ENCODE results near the gene SQSTM1. TPM values are rescaled to one million over a fixed set of nuclear protein-coding genes. Genes with fewer than 3 reads are reported as not detected.
"Not testable (repeated sequence)": the region's sequence is repeated elsewhere in the genome, so short reads cannot be mapped to it uniquely, and the experiment has no call there.

Gene SQSTM1
- total and polyA plus RNA-seq, 5 donors from 2014 or later, result 219 to 615 (median 240) TPM

DNA sequence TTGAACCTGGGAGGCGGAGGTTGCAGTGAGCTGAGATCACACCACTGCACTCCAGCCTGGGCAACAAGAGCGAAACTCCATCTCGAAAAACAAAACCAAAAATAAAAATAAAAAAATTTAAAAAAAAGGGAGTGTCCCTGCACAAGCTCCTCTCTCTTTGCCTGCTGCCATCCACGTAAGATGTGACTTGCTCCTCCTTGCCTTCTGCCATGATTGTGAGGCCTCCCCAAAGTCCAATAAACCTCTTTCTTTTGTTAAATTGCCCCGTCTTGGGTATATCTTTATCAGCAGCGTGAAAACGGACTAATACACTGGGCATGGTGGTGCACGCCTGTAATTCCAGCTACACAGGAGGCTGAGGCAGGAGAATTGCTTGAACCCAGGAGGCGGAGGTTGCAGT lies 31.4 kb upstream of the SQSTM1 start:
- H3K4me1 ChIP-seq (ENCODE audit: control insufficient read depth, insufficient read depth, low read length, poor library complexity, severe bottlenecking), result peaks cover 11% of the 10 kb centered on the region
- not testable (repeated sequence) for H3K4me3 ChIP-seq (ENCODE audit: low read depth, low read length); ATAC-seq (ENCODE audit: low read depth in 2 of 2); H3K27me3 ChIP-seq (ENCODE audit: control insufficient read depth, insufficient read depth, low read length); H3K9me3 ChIP-seq (ENCODE audit: control insufficient read depth in 2 of 2, low read length in 2 of 2); H3K36me3 Mint-ChIP-seq; H3K27ac ChIP-seq (ENCODE audit: insufficient read depth, low read length, poor library complexity, severe bottlenecking); H3K36me3 ChIP-seq (ENCODE audit: control insufficient read depth, insufficient read depth, low read length); H3K9me3 Mint-ChIP-seq; H3K27me3 Mint-ChIP-seq; DNase-seq; H3K4me3 Mint-ChIP-seq
- Mint-ChIP-seq H3K27ac (peak overlapping the region in 1 of 3 donors; percentile 95), H3K4me1 (peaks cover 0 to 19% (median 12%) of the 10 kb centered on the region in 4 donors)

DNA sequence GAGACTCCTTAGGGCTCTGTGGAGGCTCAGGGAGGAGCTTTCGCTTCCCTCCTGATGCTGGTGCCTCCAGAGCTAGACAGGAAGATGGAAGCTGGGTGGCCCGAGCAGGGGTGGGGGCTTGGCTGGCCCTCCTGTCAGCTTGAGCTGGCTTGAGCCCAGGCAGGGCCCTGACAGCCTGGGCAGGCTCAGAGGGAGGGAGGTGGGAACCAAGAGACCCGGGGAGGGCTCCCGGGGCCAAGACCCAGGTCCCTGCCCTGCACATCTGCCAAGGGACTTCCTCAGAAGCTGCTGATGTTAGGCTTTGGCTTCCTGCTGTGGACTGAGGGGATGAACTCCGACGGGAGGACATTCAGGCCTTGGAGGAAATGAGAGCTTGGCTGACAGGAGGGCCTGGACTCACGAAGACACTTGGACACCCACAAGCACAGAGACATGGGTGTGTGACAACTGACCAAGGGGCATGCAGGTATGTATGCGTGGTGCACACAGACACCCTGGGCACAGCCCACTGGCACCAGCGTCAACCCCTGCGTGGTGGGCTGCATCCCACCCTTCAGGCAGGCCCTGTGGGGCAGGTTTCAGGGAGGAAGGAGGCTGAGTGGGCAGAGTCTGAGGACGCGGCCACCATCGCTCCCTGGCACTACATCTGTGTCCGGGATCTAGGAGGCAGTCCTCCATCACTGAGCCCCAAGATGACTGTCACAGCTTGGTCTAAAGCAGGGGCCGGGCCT lies 28.7 kb upstream of the SQSTM1 start:
- peak overlapping the region in 2 of 4 donors; percentile 63 to 69 for H3K4me3 Mint-ChIP-seq
- Histone ChIP-seq H3K4me3 (ENCODE audit: low read depth, low read length) (no peak overlapping the region), H3K4me1 (ENCODE audit: control insufficient read depth, insufficient read depth, low read length, poor library complexity, severe bottlenecking) (peaks cover 30% of the 10 kb centered on the region), H3K9me3 (ENCODE audit: control insufficient read depth in 2 of 2, low read length in 2 of 2) (no peaks in the 10 kb centered on the region), H3K36me3 (ENCODE audit: control insufficient read depth, insufficient read depth, low read length) (no peaks in the 10 kb centered on the region), H3K27me3 (ENCODE audit: control insufficient read depth, insufficient read depth, low read length) (no peaks in the 10 kb centered on the region), H3K27ac (ENCODE audit: insufficient read depth, low read length, poor library complexity, severe bottlenecking) (no peak overlapping the region)
- H3K9me3 Mint-ChIP-seq, result peaks cover 0 to 2% (median 0%) of the 10 kb centered on the region in 7 donors
- no peaks in the 10 kb centered on the region for H3K27me3 Mint-ChIP-seq
- H3K36me3 Mint-ChIP-seq, result peaks cover 4% of the 10 kb centered on the region
- DNase-seq (no peak), ATAC-seq (ENCODE audit: low read depth in 2 of 2) (no peak)
- H3K4me1 Mint-ChIP-seq, result peaks cover 0 to 33% (median 13%) of the 10 kb centered on the region in 4 donors
- H3K27ac Mint-ChIP-seq, result peak overlapping the region in 2 of 3 donors; percentile 26 to 65

- Mint-ChIP-seq H3K27ac (peak overlapping the region; percentile 73 to 86 (median 75)), H3K4me1 (peaks cover 0 to 38% (median 15%) of the 10 kb centered on the region in 4 donors), H3K27me3 (no peaks in the 10 kb centered on the region), H3K9me3 (peaks cover 0 to 2% (median 0%) of the 10 kb centered on the region in 7 donors), H3K36me3 (peaks cover 9% of the 10 kb centered on the region), H3K4me3 (peak overlapping the region; percentile 36 to 86 (median 74))
- DNase-seq, result no peak
- Histone ChIP-seq H3K27me3 (ENCODE audit: control insufficient read depth, insufficient read depth, low read length) (no peaks in the 10 kb centered on the region), H3K4me3 (ENCODE audit: low read depth, low read length) (no peak overlapping the region), H3K9me3 (ENCODE audit: control insufficient read depth in 2 of 2, low read length in 2 of 2) (no peaks in the 10 kb centered on the region), H3K36me3 (ENCODE audit: control insufficient read depth, insufficient read depth, low read length) (no peaks in the 10 kb centered on the region), H3K27ac (ENCODE audit: insufficient read depth, low read length, poor library complexity, severe bottlenecking) (no peak overlapping the region), H3K4me1 (ENCODE audit: control insufficient read depth, insufficient read depth, low read length, poor library complexity, severe bottlenecking) (peaks cover 30% of the 10 kb centered on the region)
- ATAC-seq (ENCODE audit: low read depth in 2 of 2), result no peak
Observed at GRCh38 chr5:179792612-179793467, 27.9 kb upstream of the SQSTM1 start.

GRCh38 chr5:179793468-179794139 lies 27.1 kb upstream of the SQSTM1 start, which contains the start of gene LTC4S:
TSS of gene LTC4S (plus strand) at chr5:179793986. CDS start at chr5:179794081, 95 bp downstream.
- H3K4me1 Mint-ChIP-seq, result peaks cover 0 to 38% (median 13%) of the 10 kb centered on the region in 4 donors
- peaks cover 3% of the 10 kb centered on the region for H3K36me3 ChIP-seq (ENCODE audit: control insufficient read depth, insufficient read depth, low read length)
- H3K4me1 ChIP-seq (ENCODE audit: control insufficient read depth, insufficient read depth, low read length, poor library complexity, severe bottlenecking), result peaks cover 30% of the 10 kb centered on the region
- DNase-seq (peak in 2 of 3 donors; percentile 38 to 79), ATAC-seq (ENCODE audit: low read depth in 2 of 2) (peak; percentile 54 to 65)
- H3K9me3 Mint-ChIP-seq, result peaks cover 0 to 2% (median 0%) of the 10 kb centered on the region in 7 donors
- H3K4me3 Mint-ChIP-seq, result peak within 1 kb of the TSS; percentile 70 to 89 (median 76)
- H3K36me3 Mint-ChIP-seq, result peaks cover 9% of the 10 kb centered on the region
- H3K27me3 ChIP-seq (ENCODE audit: control insufficient read depth, insufficient read depth, low read length), result no peaks in the 10 kb centered on the region
- H3K9me3 ChIP-seq (ENCODE audit: control insufficient read depth in 2 of 2, low read length in 2 of 2), result no peaks in the 10 kb centered on the region
- no peak within 1 kb of the TSS for H3K4me3 ChIP-seq (ENCODE audit: low read depth, low read length)
- no peak within 1 kb of the TSS for H3K27ac ChIP-seq (ENCODE audit: insufficient read depth, low read length, poor library complexity, severe bottlenecking)
- peak within 1 kb of the TSS; percentile 73 to 86 (median 75) for H3K27ac Mint-ChIP-seq
- H3K27me3 Mint-ChIP-seq, result no peaks in the 10 kb centered on the region

DNA sequence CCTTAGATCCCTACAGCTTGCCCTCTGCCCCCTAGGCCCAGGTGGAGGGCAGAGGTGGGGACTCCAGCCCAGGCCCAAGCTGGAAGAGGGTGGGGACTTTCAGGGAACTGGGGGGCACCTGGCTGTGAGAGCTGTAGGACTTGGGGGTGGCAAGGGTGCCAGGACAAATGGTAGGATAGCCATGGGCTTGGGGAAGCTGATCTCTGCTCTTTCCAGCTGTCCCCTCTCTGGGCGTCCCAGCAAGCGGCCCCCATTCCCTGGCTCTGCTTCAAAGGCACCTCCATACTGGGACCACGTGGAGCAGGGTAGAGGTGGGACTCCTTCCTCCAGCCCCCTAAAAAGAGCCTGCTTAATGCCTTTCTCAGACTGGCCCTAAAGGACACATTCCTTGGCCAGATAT lies 26.5 kb upstream of the SQSTM1 start:
- H3K4me1 ChIP-seq (ENCODE audit: control insufficient read depth, insufficient read depth, low read length, poor library complexity, severe bottlenecking), result peaks cover 30% of the 10 kb centered on the region
- peak overlapping the region; percentile 69 to 89 (median 76) for H3K4me3 Mint-ChIP-seq
- H3K27ac Mint-ChIP-seq, result peak overlapping the region in 2 of 3 donors; percentile 14 to 75
- no peak overlapping the region for H3K27ac ChIP-seq (ENCODE audit: insufficient read depth, low read length, poor library complexity, severe bottlenecking)
- no peak for DNase-seq
- peaks cover 9% of the 10 kb centered on the region for H3K36me3 ChIP-seq (ENCODE audit: control insufficient read depth, insufficient read depth, low read length)
- H3K27me3 ChIP-seq (ENCODE audit: control insufficient read depth, insufficient read depth, low read length), result no peaks in the 10 kb centered on the region
- peaks cover 0 to 38% (median 13%) of the 10 kb centered on the region in 4 donors for H3K4me1 Mint-ChIP-seq
- peaks cover 0 to 2% (median 0%) of the 10 kb centered on the region in 7 donors for H3K9me3 Mint-ChIP-seq
- ATAC-seq (ENCODE audit: low read depth in 2 of 2), result no peak
- no peaks in the 10 kb centered on the region for H3K9me3 ChIP-seq (ENCODE audit: control insufficient read depth in 2 of 2, low read length in 2 of 2)
- H3K27me3 Mint-ChIP-seq, result no peaks in the 10 kb centered on the region
- H3K36me3 Mint-ChIP-seq, result peaks cover 12% of the 10 kb centered on the region
- H3K4me3 ChIP-seq (ENCODE audit: low read depth, low read length), result no peak overlapping the region

DNA sequence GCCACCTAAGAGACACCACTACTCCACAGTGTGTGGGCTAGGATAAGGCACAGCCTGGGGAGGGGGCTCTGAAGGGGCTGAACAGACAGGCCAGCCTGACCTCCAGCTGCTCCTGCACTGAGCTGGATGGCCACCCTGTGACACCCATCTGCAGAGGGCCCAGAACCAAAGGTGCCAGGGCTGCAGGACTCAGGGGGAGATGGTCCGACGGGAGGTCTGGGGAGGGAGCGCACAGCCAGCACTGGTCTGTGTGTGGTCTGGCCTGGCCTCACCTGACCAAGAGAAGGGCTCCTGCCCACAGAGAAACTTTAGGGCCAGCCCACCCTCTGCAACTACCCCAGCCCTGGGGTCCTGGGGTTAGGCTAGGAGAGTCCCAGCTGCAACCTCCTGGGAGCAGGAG lies 26.1 kb upstream of the SQSTM1 start:
- Mint-ChIP-seq H3K9me3 (peaks cover 0 to 1% (median 0%) of the 10 kb centered on the region in 7 donors), H3K27me3 (no peaks in the 10 kb centered on the region), H3K4me1 (peaks cover 0 to 38% (median 13%) of the 10 kb centered on the region in 4 donors), H3K4me3 (peak overlapping the region; percentile 56 to 89 (median 70)), H3K27ac (peak overlapping the region in 2 of 3 donors; percentile 55 to 75), H3K36me3 (peaks cover 16% of the 10 kb centered on the region)
- H3K9me3 ChIP-seq (ENCODE audit: control insufficient read depth in 2 of 2, low read length in 2 of 2), result no peaks in the 10 kb centered on the region
- peaks cover 30% of the 10 kb centered on the region for H3K4me1 ChIP-seq (ENCODE audit: control insufficient read depth, insufficient read depth, low read length, poor library complexity, severe bottlenecking)
- no peak overlapping the region for H3K4me3 ChIP-seq (ENCODE audit: low read depth, low read length)
- no peak overlapping the region for H3K27ac ChIP-seq (ENCODE audit: insufficient read depth, low read length, poor library complexity, severe bottlenecking)
- peaks cover 11% of the 10 kb centered on the region for H3K36me3 ChIP-seq (ENCODE audit: control insufficient read depth, insufficient read depth, low read length)
- H3K27me3 ChIP-seq (ENCODE audit: control insufficient read depth, insufficient read depth, low read length), result no peaks in the 10 kb centered on the region
- DNase-seq (no peak), ATAC-seq (ENCODE audit: low read depth in 2 of 2) (no peak)
